Ramos (cell line): ENCODE results near the gene SEC14L1.

Experiments used
- in situ Hi-C: fragments of 300-500 bp; cut with MboI; formaldehyde crosslinking; loops from one replicate; pipeline ENCODE4 v1.14.3; 2022; ENCODE audit warnings: low sequenced_read_pairs; ENCODE audit not compliant: unreplicated experiment

Gene SEC14L1

DNA sequence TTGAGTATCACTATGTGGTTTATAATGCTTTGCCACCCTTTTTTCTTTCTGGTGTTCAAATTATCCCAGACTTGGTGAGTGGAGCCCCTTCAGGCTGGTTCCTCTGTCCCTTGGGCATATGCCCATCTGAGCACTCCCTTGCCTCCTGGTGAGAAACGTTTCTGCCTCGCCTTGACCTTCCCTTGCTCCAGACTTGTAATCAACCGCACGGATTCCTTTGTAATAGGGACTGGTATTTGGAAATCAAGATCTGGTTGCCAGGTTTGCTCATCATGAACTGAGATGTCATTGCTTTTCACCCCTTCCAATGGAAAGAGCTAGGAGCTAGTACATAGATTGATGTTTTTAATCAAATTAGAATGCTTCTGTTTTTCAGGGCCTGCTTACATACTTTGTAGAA is 43.7 kb downstream of the SEC14L1 start:
- in situ Hi-C loops, result no loop called here

DNA sequence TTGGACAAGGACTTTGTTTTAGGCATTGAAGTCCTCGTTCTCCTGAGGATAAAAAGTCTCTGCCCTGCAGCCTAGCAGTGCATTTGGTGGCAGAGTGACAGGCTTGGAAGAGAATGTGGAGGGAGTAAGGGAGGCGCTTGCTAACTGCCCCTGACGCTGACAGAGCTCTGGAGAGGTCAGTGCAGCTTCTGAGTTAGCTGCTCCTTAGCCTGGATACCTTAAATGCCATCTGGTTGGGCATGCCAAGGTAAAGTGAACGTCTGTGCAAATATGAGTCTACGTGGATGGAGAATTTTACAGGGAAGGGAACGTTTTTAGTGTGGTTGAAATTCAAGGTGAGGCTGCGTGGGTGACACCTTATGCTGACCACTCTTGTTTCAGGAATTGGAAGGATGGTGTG is 44.4 kb downstream of the SEC14L1 start:
- in situ Hi-C loops, result no loop called here

DNA sequence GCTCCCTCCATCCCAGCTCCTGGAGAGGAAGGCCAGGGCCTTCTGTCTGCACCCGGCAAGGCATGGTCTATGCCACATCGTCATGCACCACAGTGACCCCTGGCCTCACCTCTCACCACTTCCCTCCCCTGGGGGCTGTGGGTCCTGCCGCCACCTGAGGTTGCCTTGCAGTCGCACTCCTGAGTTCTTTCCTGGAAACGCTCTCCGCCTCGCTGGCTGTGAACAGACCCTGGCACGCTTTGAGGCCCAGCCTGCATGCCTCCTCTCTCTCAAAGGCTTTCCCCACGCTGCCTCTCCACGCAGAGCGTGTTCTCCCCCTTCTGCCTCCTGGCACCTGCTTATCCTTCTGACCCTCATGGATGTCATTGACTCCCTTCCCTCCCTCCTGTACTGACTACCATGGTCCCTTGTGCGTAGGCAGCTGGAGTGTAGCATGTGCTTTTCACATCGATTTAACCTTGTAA is 45.4 kb downstream of the SEC14L1 start:
- in situ Hi-C loops, result no loop called here

DNA sequence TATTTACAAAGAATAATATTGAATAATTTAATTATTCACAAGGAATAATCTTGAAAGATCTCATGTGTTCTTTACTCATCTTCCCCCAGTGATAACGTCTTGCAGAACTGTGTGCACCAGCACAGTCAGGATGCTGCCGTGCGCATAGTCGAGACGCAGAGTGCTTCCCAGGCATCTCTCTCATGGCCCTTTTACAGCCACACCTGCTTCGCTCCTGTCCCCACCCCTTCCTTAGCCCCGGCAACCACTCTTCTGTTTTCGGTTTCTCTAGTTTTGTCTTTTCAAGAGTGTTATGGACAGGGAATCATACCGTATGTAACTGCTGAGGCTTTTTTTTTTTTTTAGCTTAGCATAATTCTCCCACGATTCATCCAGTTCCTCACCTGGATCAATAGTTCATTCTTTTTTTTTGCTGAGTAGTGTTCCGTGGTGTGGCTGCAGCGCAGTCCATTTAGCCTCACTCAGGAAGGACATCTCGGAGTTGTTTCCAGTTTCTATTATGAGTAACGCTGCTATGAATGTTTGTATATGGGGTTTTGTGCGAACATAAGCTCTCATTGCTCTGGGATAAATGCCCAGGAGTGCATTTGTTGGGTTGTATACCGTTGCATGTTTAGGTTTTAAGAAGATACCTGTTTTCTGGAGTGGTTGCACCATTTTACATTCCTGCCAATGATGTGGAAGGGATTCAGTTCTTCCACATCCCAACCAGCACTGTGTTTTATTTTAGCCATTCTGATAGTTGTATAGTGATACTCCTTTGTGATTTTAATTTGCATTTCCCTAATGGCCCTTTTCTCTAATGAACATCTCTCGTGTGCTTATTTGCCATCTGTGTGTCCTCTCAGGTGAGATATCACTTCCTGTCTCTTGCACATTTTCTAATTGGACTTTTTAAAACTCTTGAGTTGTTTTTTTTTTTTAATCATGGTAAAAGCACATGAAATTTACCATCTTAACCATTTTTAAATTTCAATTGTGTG is 47.6 kb downstream of the SEC14L1 start:
- in situ Hi-C loops, result no loop called here

DNA sequence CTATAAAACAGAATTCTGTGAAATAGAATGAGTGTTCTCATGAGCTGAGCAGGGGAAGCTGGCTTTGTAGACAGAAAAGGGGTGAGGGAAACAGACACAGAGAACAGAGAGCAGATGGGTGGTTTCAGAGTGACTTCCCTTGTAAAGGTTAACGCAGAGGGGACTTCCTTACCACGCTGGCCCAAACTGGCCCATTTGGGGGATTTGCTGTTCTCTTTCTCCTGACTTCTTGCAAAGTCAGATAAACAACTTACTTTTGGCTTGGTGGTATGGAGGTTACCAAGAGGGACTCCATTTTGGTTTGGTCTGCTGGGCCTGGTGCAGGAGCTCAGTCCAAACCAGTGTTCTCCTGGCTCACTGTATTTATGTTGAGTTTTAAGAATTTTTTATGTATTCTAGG is 48.4 kb downstream of the SEC14L1 start:
- in situ Hi-C loops, result no loop called here

DNA sequence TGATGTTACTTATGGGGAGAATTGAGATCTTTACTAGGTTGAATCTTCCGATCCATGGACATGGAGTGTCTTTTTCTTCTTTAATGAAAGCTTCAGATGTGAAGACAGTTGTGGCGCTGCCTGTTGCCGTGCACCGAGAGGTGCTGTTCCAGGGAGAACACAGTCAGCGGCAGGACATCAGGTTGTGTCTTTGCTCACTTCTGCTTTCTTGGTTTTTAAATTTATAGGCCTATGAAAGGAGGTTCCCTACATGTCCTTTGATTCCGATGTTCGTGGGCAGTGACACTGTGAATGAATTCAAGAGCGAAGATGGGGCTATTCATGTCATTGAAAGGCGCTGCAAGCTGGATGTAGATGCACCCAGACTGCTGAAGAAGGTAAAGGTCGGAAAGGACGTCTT is 49.8 kb downstream of the SEC14L1 start:
- in situ Hi-C loops, result no loop called here

DNA sequence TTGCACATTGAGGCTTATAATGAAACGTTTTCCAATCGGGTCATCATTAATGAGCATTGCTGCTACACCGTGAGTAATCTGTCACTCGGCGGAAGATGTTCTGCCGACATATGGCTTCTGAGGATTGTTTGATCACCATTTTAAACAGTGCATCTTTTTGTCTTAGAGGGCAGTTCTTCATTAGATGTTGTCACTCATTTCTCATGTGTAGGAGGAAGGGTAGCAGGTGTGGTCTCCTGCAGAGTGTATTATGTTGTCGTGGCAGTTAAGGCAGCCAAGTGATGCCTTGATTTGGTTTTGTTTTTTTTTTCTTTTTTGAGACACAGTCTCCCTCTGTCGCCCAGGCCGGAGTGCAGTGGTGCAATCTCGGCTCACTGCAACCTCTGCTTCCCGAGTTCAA is 50.5 kb downstream of the SEC14L1 start:
- in situ Hi-C loops, result no loop called here

DNA sequence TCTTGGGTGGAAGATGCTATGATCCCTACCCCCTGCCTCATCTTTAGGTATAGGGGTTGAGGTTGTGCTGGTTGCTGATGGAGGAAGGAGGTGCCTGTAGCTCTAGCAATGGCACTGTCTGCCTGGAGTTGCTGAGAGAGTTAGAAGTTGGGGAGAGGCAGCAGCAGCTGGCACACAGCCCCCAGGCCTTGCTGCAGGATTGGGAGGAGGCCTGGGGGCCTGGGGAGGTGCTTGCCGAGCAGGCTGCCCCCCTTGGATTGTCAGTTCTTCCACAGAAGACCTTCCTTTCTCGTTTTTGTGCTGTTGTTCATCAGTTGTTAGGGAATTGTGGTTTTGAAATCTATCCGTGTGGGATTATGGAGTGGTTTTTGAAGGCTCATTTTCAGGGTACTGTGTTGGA is 52.9 kb downstream of the SEC14L1 start:
- in situ Hi-C loops, result no loop called here

DNA sequence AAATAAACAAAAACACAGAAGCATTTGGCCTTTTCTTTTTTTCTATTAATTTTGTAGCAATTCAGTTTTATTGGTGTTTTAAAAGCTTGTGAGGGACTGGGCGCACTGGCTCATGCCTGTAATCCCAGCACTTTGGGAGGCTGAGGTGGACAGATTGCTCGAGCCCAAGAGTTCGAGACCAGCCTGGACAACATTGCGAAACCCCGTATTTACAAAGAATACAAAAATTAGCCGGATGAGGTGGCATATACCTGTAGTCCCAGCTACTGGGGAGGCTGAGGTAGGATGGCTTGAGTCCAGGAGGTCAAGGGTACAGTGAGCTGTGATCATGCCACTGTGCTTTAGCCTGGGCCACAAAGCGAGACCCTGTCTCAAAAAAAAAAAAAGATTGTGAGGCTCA is 53.4 kb downstream of the SEC14L1 start:
- in situ Hi-C loops, result no loop called here

DNA sequence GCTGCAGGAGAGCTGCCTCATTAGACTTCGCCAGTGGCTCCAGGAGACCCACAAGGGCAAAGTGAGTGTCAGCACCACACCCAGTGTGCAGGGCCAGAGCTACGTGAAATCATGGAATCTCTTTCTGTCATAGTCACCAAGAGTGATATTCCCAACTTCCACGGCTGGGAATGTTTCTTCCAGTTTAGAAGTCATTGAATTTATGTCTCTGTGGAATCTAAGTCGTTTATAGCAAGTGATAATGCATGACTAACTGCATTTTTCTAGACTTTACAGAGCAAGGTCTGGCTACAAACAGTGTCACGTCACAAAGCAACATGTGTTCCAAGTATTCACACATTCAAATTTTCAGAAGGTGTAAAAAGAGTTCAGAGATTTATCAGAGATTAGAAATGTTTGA is 55.5 kb downstream of the SEC14L1 start:
- in situ Hi-C loops, result no loop called here

DNA sequence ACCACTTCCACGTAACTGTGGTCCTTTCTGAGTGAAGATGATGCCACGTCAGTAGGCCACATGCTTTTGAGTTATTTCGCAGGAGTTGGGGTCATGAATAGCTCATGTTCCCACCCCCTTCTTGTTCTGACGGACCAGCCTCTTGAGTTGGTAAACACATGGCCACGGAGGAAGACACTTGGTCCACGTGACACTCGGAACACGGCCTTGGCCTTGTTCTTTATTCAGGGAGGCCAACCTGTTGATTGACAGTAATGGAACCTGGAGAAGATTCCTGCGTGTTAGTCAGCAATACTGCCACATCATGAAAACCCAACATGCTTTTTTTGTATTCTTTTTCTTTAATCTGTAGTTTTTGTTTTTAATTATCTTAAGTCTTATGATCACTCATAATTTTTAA is 56.3 kb downstream of the SEC14L1 start:
- in situ Hi-C loops, result no loop called here

DNA sequence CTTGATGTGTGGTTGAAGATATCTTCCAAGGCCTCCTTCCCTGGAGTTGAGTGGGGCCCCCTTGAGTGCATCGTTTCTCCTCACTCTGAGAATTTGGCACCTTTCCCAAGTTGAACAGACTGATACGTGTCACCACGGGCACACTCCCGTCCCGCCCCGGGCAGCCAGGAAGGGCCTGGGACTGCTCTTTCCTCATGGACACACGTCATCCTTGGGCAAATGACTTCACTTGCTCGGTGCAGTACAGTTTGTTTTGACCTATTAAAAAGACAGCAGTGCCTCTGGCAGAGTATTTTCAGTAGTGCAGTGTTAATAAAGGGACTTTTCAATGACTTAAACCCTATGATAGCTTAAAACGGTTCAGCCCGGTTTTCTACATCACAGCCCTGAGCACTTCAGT is 59.9 kb downstream of the SEC14L1 start:
- in situ Hi-C loops, result no loop called here

DNA sequence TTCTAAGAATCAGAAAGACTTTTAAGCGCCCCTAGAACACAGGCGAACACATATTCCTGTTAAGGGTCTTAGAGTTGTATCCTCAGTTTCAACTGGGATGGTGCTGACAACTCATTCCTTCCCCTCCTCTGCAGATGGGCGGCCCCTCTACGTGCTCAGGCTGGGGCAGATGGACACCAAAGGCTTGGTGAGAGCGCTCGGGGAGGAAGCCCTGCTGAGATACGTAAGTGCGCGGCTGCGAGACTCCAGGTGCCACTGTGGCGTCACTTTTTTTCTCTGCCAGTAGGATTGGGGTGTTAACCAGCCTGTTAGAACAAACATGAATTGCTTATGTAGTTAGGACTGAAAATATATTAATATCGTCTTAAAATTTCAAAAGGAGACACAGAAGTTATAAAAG is 62.7 kb downstream of the SEC14L1 start:
- in situ Hi-C loops, result no loop called here

DNA sequence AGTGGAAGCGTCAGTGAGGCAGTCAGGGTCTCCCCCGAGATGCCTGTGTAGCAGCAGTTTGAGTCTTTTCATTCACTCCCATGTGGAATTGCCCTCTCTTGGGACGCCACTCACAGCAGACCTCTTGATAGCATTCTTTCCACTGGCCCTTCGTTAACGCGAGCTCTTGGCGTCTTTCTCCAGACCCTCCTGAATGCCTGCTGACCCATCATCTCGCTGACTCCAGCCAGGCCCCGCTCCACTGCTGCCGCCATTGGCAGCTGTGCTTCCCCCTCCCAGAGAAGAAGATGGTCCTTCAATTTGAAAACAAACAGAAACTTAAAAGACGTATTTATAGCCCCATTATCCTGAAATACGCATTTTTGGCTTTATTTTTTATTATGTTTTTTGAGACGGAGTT is 63.1 kb downstream of the SEC14L1 start:
- in situ Hi-C loops, result no loop called here

DNA sequence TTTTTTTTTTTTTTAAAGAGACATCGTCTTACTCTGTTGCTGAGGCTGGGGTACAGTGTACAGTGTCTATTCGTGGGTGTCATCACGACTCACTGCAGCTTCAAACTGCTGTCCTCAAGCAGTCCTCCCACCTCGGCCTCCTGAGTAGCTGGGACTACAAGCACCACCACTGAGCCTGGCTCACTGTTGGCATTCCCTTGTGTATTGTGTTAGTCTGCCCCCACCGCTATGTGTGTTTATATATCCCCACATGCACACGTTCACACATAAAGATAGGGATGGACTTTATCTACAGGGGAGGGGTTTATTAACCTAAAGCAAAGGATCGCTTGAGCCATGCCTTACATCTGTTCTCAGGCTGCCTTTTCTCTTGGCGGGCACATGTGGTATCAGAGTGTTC is 63.8 kb downstream of the SEC14L1 start:
- in situ Hi-C loops, result no loop called here

DNA sequence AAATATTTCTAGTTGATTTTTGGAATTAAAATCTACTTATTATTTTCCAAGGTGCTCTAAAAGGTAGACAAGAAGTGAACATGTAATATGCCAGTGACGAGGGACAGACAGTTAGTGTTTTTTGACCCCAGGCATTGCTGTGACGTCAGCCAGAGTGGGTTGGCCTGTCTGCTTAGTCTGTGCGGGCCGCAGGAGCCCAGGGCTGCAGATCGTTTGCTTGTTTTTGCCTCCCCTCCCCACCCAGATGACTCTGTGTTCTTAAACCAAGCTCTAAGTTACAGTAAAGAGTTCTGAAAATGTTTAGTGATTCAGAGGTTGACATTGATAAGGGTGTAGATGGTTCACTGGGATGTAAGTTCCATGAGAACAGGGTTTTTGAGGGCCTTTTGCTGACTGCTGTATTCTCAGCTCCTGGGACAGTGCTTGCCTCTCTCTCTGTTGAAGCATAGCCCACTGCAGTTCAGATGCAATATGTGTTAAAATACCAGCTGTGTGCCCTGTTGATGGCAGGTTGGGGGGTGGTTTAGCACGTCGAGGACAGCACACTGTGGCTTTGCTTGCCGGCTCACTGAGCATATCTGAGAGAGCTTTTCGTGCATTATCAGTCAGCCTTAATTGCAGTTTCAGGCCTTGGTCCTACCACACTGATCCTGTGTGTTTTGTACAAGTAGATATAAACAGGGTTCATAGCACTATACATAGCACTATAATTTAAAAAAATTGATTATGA is 64.8 kb downstream of the SEC14L1 start:
- in situ Hi-C loops, result no loop called here

DNA sequence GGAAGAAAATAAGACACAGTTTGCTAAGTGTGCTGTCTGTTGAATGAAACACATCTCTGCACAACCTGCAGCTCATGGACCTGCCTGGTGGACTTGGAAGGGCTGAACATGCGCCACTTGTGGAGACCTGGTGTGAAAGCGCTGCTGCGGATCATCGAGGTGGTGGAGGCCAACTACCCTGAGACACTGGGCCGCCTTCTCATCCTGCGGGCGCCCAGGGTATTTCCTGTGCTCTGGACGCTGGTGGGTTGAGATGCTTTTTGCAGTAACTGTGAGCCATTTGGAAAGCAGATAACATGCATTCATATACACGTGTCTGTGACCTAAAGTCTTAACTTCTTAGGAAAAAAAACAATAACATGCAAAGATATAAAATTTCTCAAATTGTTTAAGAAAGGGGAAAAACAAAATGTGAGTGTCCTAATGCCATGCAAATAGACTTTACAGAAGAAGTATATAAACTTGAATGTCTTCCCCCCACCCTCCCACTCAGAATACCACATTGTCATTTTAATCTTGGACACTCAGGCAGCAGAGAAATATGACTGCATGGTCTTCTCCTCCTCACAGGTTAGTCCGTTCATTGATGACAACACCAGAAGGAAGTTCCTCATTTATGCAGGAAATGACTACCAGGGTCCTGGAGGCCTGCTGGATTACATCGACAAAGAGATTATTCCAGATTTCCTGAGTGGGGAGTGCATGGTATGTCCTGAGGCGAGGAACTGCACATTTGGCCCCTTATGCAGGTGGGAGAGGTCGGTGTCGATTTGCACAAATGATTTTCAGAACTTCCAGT is 65.6 kb downstream of the SEC14L1 start:
- in situ Hi-C loops, result no loop called here

DNA sequence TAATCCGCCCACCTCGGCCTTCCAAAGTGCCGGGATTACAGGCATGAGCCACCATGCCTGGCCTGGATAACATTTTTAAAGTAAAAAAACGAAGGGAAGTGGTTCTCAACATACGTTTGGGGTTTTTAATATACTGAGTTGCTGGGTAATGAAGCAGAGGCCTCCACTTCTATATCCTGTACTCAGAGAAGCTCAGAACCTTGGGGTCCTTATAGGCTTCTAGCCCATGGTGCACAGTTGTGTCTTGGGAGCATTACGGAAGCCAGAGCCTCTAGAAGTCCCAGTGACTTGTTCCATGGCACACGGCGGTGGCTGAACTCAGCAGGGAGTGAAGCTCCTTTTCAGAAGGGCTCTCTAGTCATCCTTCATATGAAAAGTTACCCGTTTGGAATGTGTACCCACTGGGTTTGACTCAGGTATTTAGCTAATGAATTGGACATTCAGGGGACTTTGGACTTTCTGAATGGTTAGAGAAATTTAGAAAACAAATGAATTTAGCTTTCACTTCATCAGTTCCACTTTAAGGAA is 67.0 kb downstream of the SEC14L1 start:
- in situ Hi-C loops, result no loop called here

DNA sequence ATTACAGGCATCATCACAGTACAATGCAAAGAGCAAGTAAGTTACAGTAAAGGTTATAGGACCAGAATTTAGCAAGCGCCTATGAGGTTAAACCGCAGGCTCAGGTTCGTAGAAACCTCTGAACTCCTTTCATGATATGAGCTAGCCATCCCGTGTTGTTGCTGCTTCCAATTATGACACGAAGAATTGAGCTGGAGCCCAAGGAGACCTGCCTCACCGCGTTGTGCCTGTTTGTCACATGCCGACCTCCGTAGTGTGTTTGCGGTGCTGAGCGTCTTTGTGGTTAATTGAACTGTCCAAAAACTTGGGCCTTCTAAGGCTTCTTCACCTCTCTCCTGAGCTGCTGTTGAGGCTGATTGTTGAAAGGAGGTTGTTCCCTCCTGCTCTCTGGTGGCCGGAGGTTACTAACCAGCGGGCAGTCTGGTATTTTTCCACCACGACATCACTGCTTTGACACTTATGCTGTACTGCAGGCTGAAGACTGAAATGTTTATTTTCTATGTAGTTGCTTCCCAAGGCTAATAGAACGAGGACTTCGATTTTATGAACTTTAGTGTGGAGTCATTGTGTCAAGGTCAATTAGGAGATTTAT is 67.5 kb downstream of the SEC14L1 start:
- in situ Hi-C loops, result no loop called here

DNA sequence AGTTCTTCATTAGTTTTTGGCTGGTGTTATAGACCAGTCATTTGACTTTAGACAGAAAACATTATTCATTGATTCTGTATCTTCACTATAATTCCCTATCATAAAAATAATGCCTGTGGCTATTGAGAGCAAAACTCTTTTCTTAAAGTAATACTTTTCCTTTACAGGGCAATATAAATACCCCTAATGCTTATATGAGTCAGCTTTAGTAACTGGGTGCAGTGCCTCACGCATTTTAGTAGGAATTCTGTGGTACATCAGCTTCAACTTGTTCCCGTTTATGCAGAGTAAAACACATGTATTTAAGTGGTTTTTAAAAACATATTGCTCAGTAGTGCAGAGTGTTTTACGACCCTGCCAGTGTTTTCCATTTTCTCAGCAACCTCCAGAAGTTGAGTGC is 68.1 kb downstream of the SEC14L1 start:
- in situ Hi-C loops, result no loop called here
